NCI-H2029 (cell line): ENCODE results near the gene SLC32A1.

ENCODE experiments used
- DNase-seq: peaks from one replicate; lab custom pipeline; 2025; lab: John Stamatoyannopoulos, UW

The SLC32A1 gene

DNA sequence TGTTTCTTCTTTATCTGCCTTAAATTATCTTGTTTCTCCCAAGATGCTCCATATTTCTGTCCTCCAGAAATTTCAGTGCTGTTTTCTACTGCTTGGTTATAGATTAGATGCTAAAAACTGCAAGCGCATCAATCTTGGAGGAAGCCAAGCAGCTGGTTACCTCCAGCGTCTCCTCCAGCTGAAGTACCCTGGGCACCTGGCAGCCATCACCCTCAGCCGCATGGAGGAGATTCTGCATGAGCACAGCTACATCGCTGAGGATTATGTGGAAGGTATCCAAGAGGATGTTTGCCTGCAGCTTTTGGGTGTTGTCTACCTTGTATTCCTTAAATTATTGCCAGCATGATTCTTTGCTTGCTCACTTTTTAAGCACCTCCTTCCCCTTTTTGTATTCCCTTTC lies 27.7 kb downstream of the SLC32A1 start:
- no peak for DNase-seq

DNA sequence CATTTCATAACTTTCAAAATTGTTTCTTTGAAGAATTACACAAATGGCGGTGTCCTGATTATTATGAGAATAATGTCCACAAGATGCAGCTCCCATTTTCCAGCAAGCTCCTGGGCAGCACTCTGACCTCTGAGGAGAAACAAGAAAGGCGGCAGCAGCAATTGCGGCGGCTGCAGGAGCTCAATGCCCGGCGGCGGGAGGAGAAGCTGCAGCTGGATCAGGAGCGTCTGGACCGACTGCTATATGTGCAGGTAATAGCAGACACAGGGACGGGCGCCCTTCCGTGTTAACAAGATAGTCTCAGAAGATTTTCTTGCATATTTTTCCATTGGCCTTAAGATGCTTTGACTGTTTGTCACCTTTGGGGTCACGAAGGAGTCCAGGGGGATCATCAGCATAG lies 30.6 kb downstream of the SLC32A1 start:
- DNase-seq = no peak

DNA sequence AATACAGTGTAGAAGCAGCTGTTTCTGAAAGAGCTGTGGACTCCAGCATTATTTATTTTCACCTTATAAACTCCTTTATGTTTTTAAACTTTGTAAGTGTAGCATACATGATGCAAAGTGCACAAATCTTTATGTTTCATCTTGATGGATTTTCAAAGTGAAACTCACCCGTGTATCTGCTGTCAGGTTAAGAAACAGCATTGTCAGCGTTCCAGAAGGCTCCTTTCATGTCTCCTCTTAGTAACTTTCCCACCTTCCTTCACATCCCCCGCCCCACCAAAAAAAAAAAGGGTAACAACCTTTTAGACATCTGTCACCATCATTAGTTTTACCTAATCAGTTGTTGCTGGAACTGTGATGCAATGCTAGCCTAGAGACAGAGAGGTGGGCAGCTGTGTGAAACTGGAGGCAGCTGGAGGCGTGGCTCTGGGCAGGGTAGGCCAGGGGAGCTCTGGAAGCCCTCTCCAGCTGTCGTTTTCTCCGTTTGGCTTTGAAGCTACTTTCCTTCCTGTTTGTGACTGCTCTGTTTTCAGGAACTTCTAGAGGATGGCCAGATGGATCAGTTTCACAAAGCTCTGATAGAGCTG lies 31.1 kb downstream of the SLC32A1 start:
- DNase-seq = no peak

DNA sequence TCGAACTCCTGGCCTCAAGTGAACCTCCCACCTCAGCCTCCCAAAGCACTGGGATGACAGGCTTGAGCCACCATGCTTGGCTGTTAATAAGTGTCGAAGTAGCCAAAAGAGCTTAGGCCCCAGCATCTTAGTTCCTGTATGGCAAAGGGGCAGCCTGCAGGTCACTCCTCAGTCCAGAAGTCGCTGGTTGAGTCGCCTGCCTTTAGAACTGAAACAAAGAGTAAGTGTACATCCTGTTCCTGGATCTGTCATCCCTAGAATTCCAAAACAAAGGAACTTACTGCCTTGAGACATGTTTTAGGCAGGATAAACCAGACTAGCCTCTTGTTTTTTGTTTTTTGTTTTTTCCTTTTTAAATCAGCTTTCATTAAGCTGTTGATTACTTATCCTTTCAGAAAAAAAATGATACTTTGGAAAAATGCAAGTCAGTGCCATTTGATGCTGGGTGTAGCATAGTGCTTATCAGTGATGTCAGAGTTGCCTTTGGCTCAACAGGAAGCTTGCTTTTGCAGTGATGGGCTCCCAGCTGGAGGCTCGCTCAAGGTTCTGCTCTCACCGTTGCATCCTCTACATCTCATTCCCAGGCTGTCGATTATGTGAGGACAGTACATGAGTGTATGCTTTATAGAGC lies 33.0 kb downstream of the SLC32A1 start:
- DNase-seq = no peak

DNA sequence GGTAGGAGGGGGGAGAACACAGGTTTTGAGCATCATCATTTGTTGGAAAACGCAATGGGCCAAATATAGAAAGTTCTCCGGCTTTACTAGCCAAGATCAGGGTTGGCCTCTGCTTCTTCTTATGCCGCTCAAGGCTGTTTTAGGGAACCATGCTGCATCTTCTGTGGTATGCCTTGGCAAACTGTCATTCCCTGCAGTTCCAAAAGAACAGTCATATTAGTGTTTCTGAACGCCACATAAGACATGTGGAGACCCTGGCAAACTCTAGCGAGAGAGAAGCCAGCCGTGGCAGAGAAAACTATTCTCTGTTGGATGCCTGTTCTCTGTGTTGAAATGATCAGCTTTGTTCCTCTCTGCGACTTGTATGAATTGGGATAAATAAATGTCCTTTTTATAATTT lies 34.8 kb downstream of the SLC32A1 start:
- no peak for DNase-seq

DNA sequence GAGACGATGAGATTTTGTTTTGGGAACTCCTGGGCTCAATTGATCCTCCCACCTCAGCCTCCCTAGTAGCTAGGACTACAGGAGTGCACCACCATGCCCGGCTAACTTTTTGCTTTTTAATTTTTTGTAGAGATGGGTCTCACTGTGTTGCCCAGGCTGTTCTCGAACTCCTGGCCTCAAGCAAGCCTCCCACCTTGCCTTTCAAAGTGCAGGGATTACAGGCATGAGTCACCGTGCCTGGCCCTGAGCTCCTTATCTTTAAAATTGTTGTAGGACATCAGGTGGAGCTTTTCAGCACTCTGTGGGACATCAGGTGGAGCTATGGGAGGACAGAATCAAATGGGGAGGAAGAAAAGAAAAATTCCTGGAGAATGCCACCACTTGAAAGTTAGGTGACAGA lies 36.7 kb downstream of the SLC32A1 start:
- no peak for DNase-seq

DNA sequence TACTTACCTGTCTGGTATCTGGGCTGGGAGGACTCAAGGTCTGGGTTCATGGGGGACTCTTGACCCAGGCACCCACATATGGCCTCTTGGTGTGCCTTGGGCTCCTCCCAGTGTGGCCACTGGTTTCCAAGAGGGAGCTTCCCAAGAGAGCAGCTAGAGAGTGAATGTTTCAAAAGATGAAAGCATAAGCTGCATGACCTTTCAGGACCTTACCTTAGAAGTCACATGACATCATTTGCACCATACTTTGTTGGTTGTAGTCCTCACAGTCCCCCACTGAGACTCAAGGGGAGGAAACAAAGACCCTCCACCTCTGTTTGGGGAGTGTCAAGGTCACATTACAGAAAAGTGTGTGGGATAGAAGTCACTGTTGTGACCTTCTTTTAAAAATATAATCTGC lies 37.9 kb downstream of the SLC32A1 start:
- no peak for DNase-seq

DNA sequence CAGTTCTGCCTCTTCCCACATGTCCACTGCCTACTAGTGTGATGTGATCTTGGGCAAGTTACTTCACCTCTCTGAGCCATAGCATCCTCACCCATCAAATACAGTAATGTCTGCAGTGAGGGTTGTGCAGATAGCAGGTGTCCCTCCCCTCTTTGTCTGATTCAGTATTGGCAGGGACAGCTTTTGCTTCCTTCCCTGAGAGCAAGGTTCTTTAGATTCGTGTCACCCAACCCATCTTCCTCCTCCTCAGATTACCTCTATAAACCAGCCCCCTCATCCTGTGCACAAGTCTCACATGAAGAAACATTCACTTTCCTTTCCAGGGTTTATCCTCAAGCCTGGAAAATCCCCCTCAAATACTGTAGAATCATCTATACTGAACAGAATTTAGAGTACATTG lies 39.3 kb downstream of the SLC32A1 start:
- DNase-seq = no peak

DNA sequence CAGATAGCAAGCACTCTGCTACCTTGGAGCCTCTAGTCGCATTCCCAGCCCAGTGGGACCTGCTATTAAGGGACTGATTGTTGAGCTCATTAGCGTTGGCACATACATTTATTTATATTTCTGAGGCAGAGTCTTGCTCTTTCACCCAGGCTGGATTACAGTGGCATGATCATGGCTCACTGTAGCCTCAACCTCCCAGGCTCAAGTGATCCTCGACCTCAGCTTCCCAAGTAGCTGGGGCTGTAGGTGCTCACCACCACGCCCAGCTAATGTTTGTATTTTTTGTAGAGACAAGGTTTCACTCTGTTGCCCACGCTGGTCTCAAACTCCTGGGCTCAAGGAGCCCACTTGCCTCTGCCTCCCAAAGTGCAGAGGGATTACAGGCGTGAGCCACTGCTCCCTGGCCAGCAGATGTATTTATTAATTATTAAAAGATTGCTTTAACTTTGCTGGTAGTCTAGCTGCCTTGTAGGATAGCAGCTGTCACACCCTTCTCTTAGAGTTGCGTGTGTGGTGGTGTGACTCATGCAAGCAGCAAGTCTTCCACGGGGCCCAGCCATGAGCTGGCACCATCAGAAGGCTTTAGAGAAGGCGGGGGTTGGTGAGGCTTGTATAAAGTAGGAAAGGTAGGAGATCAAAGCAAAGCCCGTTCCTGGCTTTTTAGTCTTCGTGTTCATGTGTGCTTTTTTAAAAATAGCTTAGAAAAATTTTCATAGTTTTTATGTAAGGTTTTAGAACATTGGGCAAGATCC lies 40.5 kb downstream of the SLC32A1 start:
- DNase-seq = no peak

DNA sequence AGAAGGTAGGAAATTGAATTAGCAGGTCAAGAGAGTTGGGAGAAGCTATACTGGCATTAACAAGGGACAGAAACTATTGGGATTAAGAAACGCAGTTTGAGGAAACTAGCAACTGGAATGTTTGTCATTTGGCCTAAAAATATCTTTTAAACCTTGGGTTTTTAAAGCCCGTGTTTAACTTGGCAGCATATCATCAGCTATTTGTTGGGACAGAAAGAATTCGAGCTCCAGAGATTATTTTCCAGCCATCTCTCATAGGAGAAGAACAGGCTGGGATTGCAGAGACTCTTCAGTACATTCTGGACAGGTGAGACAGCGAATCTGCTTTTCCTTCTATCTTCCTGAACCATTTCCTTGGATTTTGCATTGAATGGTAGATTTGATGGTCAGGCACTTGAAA lies 41.8 kb downstream of the SLC32A1 start:
- no peak for DNase-seq

DNA sequence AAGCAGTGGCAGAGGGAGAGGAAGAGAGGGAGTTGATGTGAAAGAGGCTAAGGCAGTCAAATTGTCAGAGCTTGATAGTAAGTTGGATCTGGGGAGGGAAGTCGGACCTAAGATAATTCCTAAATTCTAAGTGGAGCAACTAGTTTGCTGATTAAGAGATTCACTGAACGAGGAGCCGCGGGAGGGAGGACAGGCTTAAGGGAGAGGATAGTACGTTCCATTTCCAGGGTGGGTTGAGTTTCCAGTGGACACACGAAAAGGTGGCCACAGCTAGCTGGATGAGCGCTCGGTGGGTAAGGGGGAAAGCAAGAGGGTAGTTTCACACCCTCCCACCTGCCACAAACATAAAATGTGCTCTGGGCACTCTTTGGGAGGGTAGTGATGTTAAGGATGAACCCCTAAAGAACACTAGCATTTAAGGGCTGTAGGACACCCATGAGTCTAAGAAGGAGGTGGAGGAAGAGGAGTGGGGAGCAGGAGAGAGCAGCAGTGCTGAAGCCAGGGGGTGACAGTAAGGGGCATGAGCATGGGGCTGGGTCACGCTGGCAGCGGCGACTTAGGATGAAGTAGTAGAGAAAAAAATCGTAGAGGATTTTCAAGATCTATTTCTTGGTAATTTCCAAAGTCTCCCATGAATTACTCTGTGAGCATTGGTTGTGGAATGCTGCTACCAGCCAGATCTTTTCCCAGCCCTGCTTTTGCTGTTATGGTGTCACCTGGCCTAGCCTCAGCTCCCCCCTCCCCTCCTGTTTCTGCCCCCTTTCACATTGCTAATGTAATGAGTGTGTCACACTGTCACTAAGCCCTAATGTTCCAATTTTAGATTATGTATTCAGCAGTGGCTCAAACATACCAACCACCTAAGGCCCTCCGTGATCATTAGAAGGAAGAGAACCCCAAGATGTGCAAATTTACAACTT lies 45.4 kb downstream of the SLC32A1 start:
- no peak for DNase-seq

DNA sequence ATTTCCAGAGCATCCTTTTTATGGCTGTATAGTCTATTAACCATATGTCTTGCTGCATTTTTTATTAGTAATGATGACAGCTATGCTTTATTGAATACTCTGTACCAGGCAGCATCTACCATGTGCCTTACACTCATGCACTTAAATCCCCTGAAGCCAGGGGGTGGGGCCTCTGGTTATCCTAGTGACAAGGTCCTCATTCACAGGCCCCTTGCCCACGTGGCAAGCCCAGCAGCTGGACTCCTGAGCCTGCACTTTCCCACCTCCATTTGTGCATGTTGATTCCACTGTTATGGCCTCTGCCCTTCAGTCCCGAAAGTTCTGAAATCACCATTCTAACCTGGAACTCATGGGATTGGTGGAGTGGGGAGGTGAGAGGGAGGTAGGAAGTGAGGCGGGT lies 46.3 kb downstream of the SLC32A1 start:
- DNase-seq = no peak

DNA sequence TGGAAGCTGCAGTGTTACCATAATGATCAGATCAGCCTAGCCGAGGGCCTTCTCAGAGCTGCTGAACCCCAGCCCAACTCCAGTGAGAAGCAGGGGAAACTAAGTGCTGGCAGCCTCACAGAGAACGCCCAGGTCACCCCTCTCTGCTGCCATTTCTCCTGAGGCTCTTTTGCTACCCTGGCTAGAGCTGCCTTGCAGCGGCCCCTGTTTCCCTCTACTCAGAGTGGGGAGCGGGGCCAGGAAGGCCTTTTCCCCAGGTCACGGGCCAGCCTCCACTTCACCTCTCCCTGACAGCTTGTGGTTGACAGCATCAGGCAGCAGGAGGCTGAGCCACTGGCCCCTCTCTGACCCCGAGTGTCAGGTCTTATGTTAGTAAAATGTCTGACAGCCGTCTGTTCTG lies 46.7 kb downstream of the SLC32A1 start:
- DNase-seq = no peak

DNA sequence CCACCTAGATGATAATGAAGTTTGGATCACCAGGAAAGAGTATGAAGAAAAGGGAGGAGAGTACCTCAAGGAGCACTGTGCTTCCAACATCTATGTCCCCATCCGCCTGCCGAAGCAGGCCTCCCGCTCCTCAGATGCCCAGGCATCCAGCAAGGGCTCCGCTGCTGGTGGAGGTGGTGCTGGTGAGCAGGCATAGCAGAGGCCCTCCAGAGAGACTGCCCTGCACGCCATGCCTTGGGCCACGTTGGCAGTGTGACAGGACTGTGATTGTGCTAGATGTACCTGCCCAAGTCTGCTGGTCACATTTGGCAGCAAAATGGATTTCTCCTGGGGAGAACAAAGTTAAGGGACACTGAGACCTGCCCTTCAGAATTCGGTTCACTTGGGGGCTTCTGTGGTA lies 47.3 kb downstream of the SLC32A1 start:
- no peak for DNase-seq

DNA sequence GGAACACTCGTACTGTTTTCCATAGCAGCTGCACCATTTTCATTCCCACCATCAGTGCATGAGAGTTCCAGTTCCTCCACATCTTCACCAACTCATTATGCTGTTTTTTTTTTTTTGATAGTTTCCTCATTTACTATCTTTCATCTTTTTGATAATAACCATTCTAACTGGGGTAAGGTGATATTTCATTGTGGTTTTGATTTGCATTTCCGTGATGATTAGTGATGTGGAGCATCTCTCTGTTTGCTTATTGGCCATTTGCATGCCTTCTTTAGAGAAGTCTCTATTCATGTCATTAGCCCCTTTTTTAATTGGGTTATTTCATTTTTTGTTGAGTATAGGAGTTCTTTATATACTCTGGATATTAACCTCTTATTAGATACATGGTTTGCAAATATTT lies 49.9 kb downstream of the SLC32A1 start:
- no peak for DNase-seq

DNA sequence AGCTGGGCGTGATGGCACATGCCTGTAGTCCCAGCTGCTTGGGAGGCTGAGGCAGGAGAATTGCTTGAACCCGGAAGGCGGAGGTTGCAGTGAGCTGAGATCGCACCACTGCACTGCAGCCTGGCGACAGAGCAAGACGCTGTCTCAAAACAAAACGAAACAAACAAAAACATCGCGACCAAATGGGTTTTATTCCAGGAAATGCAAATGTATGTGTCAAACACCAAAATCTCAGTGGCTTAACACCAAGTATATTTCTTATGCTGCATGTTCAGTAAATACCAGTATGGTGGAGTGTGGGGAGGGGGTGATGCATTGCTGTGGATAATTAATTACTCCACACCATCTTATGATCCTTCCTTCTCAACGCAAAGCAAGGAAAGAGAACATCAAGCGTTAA lies 52.1 kb downstream of the SLC32A1 start:
- no peak for DNase-seq
